NCI-H2107 treated with DMSO at 0.1 percent for 48 hours (cell line): ENCODE results near the gene HMBS.
"Not testable (repeated sequence)": the region's sequence is repeated elsewhere in the genome, so short reads cannot be mapped to it uniquely, and the experiment has no call there.

ENCODE experiments used
- DNase-seq: peaks from one replicate; lab custom pipeline; 2025; ENCODE audit not compliant: unreplicated experiment; lab: John Stamatoyannopoulos, UW

Gene HMBS

DNA sequence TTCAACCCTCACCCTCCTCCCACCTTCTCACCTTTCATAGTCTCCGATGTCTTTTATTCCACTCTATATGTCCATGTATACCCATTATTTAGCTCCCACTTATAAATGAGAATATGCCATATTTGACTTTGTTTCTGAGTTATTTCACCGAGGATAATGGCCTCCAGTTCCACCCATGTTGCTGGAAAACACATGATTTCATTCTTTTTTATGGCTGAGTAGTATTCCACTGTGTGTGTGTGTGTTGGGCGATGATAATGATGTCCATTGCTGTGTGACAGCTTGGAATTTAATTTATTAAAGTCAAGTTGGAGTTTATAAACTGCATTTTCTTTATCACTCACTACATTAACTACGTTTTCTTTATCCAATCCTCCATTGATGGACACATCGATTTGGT is 33.5 kb downstream of the HMBS start:
- no peak for DNase-seq

DNA sequence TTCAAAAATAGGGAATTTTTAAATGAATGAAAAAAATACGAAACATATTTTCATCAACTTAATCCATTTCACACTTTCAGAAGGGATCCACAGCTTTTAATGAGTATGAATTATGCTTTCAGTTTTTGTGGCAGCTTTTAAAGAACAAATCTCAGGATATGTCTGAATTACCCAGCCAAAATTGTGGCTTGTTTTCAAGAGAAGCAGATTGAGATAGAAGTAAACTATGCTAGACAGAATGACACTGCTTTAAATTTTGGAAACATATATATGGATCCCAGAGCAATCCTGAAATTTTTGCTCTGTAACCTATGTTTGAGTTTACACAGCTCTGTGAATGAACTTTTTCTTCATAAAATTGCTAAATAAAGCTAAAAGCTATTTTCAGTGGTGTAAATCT is 34.3 kb downstream of the HMBS start:
- no peak for DNase-seq

DNA sequence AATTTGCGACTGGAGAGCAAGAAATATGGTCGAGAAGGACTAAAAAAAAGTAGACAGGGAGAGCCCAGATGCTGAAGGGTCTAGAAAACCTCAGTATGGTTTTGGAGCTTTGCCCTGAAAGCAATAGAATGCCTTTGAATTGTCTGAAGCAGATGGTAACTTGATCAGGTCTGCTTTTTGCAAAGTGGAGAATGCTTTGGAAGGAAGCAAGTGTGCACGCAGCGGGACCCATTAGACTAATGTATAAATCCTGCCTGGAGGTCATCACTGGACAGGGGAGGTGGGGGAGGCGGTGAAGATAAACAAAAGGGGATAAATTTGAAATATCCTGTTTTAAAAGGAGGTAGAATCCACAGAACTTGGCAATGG is 35.9 kb downstream of the HMBS start:
- peak; percentile 91 for DNase-seq

DNA sequence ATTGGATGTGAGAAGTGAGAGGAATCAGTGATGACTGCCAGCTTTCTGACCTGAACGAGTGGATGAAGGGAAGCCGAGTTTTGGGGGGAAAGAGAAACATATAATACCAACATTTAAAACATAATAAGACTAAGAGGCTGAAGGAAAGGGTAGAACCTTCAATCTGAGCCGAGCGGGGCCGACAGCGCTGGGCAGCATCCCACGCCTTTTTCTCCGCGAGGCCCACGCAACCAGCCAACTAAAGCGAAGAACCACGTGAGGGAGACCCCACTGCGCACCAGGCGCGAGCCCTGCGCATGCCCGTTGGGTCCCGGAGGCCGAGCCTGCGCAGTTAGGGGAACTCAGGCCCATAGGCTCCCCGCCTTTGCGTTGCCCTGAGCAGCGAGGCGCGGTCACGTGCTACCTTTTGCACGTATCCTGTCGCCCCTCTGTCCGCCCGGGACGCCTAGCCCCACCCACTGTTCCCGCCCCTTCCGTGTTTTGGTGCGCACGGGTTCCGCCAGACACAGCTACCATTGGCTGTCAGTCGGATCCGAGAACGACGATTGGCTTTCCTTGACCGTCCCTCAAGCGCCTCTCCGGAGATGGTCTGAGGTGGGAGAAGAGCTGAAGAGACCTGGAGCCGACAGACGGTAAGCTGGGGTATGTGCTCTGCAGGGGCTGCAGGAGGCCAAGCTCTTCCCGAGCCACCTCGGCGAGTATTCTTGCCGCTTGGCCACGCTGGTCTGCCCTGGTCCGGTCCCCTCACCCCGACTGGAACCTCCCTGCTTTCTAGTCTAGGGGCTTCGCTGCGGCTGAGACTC is 36.5 kb downstream of the HMBS start, which contains the start of gene HINFP:
Gene HINFP (plus strand): TSS at position 573 of the 803 bp plus-strand sequence. CDS start 5,365 bp downstream, outside the sequence.
- DNase-seq: peak; percentile 90

DNA sequence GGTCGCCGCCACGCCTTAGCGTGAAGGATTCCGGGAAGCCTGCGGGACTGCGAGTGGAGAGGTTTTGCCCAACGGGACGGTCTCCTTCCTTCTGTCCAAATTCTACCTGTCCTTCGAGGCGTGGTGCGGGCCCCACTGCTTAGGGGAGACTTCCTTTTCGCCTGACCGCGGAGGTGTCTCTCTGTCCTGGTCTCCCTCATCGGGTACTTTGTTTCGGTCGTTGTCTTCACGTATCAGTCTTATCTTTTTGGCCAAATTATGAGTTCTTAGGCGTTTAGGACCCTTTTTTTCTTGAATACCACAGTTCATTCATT is 37.1 kb downstream of the HMBS start:
- DNase-seq: no peak

DNA sequence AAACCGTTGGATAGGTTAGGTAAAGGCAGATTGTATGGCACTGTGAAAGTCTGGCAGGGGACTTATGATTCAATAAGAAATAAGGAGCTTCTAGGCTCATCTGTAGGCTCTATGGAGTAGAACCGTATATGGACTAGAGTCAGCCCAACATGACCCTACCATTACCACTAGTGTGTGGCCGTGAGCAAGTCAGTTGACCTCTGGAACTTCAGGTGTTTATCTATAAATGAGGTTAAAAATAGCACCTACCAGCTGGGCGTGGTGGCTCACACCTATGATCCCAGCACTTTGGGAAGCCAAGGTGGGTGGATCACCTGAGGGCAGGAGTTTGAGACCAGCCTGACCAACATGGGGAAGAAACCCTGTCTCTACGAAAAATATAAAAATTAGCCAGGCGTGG is 41.1 kb downstream of the HMBS start:
- no peak for DNase-seq

DNA sequence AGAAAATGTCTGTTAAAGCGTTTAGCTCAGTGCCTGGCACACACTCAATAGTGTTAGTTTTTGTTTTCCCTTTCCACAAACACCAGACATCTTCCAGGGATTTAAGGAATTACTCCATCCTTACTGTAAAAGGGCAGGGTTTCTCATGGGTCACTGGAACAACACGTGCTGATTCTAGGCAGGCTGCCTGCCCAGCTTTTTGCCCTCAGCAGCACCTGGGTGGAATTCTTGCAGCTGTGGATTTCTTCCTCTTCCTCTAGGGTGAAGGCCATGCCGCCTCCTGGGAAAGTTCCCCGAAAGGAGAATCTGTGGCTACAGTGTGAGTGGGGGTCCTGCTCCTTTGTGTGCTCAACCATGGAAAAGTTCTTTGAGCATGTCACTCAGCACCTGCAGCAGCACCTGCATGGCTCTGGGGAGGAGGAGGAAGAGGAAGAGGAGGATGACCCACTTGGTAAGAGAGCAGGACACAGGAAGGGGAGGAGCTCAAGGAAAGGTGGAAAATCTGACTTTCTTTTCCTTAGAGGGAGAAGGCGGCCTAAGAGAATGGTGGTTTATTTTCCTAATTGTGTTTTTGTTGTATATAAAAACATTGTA is 42.1 kb downstream of the HMBS start:
- DNase-seq: no peak

DNA sequence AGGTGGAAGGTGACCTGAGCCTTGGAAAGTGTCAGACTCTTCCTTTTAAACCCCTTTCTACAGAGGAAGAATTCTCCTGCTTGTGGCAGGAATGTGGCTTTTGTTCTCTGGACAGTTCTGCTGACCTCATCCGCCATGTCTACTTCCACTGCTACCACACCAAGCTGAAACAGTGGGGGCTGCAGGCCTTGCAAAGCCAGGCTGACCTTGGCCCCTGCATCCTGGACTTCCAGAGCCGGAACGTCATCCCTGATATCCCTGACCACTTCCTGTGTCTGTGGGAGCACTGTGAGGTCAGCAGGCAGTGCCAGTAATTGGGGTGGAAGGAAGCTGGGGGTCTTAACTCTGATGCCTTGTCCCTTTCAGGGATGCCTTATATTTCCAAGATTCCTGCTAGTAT is 46.0 kb downstream of the HMBS start:
- no peak for DNase-seq

DNA sequence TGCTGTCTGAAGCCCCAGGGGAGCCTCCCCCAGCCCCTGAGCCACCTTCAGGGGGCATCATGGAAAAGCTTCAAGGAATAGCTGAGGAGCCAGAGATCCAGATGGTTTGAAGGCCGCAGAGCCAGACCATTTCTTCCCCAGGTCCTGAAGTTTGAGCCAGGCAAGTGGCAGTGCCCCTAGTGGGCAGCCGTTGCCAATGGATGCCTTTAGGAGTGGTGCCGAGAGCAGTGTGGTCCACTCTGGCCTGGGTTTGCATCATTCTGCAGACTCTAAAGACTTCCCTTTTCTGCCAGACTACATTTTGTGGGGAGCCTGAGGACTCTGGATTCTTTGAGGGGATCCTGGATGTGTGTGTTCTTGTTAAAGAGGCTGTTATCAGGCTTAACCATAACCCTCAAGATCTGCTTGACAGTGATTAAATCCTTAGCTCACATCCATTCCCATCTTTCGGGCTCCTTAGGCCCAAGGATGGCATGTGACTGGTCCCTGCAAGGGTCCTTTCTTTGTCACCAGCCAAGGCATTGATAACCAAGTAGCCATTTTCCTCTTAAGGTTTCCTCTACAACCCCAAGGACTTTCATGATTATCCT is 49.8 kb downstream of the HMBS start:
- no peak for DNase-seq

DNA sequence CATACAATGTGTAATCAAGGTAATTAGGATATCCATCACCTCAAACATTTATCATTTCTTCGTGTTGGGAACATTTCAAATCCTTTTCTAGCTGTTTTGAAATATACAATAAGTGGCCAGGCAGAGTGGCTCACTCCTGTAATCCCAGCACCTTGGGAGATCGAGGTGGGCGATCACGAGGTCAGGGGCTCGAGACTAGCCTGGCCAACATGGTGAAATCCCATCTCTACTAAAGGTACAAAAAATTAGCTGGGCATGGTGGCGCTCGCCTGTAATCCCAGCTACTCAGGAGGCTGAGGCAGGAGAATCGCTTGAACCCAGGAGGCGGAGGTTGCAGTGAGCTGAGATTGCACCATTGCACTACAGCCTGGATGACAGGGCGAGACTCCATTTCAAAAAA is 54.6 kb downstream of the HMBS start:
- DNase-seq: not testable (repeated sequence)
